SK-N-MC (cell line): ENCODE data around the gene NARF.

Experiments used
- EZH2 ChIP-seq: fragments of 200-600 bp; sonication (generic); IDR thresholded peaks from one replicate; pipeline ENCODE4 v1.6.1; 2017; ENCODE audit warnings: antibody characterized with exemption
- FOXP2 ChIP-seq: optimal IDR thresholded peaks from 2 replicates; pipeline ENCODE3; 2011; ENCODE audit warnings: mild to moderate bottlenecking, moderate library complexity; ENCODE audit not compliant: insufficient read depth; ENCODE audit errors: extremely low read length, control extremely low read depth
- POLR2AphosphoS5 ChIP-seq: IDR thresholded peaks from 2 replicates; pipeline ENCODE4 v1.6.1; 2012; ENCODE audit warnings: mild to moderate bottlenecking, low read depth, low read length, borderline replicate concordance

DNA sequence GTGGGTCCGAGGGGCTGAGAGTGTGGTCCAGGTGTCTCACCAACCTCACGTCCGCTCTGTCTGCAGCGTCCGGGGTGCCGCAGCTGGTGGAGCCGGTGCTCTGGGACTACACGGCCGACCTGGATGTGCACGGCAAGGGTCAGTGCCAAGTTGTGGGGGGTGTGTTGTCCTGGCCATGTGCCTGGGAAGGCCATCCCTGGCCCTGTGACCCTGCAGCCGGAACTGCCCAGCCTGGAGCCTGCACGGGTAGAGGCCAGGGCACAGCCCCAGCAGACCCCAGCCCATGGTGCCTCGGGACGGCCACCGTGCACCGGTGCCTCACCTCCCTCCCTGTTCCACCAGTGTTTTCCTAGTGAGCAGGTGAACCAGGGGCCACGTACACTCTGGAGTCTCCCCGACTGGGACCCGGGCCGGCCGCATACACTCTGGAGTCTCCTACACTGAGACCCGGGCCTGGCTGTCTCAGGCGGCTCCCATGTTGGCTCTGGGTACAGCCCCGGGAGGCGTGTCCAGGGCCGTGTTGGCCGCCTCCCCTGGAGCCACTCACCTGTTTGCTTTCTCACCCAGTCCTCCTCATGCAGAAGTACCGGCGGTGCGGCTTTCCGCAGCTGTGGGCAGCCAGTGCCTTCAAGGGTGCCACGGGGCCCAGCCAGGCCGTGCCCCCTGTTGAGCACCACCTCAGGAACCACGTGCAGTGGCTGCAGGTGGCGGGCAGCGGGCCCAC is 21.8 kb upstream of the NARF start:
- TF ChIP-seq POLR2AphosphoS5, result no peak
- TF ChIP-seq EZH2, result no peak
- no peak for TF ChIP-seq FOXP2
